GM19438 (cell line): ENCODE measurements around the gene TLE5.
"Not testable (repeated sequence)": the region's sequence is repeated elsewhere in the genome, so short reads cannot be mapped to it uniquely, and the experiment has no call there.

ENCODE experiments used
- ATAC-seq: cut with Tn5 transposase; IDR thresholded peaks from one replicate; pipeline ENCODE4 v1.9.1; 2021; ENCODE audit warnings: low read depth; ENCODE audit not compliant: unreplicated experiment

The TLE5 gene

GRCh38 chr19:3045885-3046697, 16.2 kb downstream of the TLE5 start:
- no peak for ATAC-seq

GRCh38 chr19:3045191-3045590, 17.1 kb downstream of the TLE5 start:
- no peak for ATAC-seq

GRCh38 chr19:3042621-3043267, 19.6 kb downstream of the TLE5 start:
- ATAC-seq: no peak

- no peak for ATAC-seq
These were observed 20.3 kb downstream of the TLE5 start for GRCh38 chr19:3041761-3042620.

GRCh38 chr19:3041327-3041726, 21.0 kb downstream of the TLE5 start:
- ATAC-seq: no peak

GRCh38 chr19:3039641-3040077, 22.6 kb downstream of the TLE5 start:
- no peak for ATAC-seq

GRCh38 chr19:3039125-3039524, 23.2 kb downstream of the TLE5 start:
- ATAC-seq: no peak

- no peak for ATAC-seq
These were observed 24.1 kb downstream of the TLE5 start for GRCh38 chr19:3038214-3038613.

GRCh38 chr19:3036977-3037544, 25.2 kb downstream of the TLE5 start:
- ATAC-seq: not testable (repeated sequence)

- ATAC-seq: peak; percentile 36
These were observed 25.9 kb downstream of the TLE5 start for GRCh38 chr19:3036119-3036976.

GRCh38 chr19:3035542-3036118, 26.7 kb downstream of the TLE5 start:
- ATAC-seq: peak; percentile 91

- no peak for ATAC-seq
These were observed 27.4 kb downstream of the TLE5 start for GRCh38 chr19:3034656-3035541.

- no peak for ATAC-seq
These were observed 28.0 kb downstream of the TLE5 start for GRCh38 chr19:3034406-3034655.

- ATAC-seq: no peak
These were observed 28.5 kb downstream of the TLE5 start for GRCh38 chr19:3033595-3034405.

GRCh38 chr19:3031607-3031867, 30.8 kb downstream of the TLE5 start:
- no peak for ATAC-seq

GRCh38 chr19:3029065-3029923, 33.0 kb downstream of the TLE5 start, which contains the start of gene TLE2:
Gene TLE2 (minus strand): TSS chr19:3029280. CDS start chr19:3028904, 376 bp downstream.
- no peak for ATAC-seq
